Effector CD4-positive, alpha-beta T cell (primary cell): Measurements from ENCODE around the gene DNASE1L1.

Experiments used
- DNase-seq: peaks from one replicate; pipeline ENCODE4 v3.0.0-alpha.2; 2020

Gene DNASE1L1

GRCh38 chrX:154365997-154366665 lies 42.9 kb downstream of the DNASE1L1 start:
- DNase-seq: no peak

GRCh38 chrX:154365052-154365600 lies 43.9 kb downstream of the DNASE1L1 start:
- DNase-seq: no peak

GRCh38 chrX:154363706-154364439 lies 45.2 kb downstream of the DNASE1L1 start:
- no peak for DNase-seq

- DNase-seq: no peak
Observed at GRCh38 chrX:154362085-154362742, 46.8 kb downstream of the DNASE1L1 start.

- no peak for DNase-seq
Observed at GRCh38 chrX:154360155-154360713, 48.8 kb downstream of the DNASE1L1 start.

- DNase-seq: no peak
Observed at GRCh38 chrX:154359362-154360154, 49.5 kb downstream of the DNASE1L1 start.

- DNase-seq: no peak
Observed at GRCh38 chrX:154358829-154359228, 50.2 kb downstream of the DNASE1L1 start.

GRCh38 chrX:154358011-154358410 lies 51.0 kb downstream of the DNASE1L1 start:
- no peak for DNase-seq

- no peak for DNase-seq
Observed at GRCh38 chrX:154357205-154357604, 51.8 kb downstream of the DNASE1L1 start.

- DNase-seq: no peak
Observed at GRCh38 chrX:154356596-154356995, 52.5 kb downstream of the DNASE1L1 start.

GRCh38 chrX:154355776-154356140 lies 53.3 kb downstream of the DNASE1L1 start:
- no peak for DNase-seq

- peak; percentile 1 for DNase-seq
Observed at GRCh38 chrX:154355094-154355775, 53.8 kb downstream of the DNASE1L1 start.

- no peak for DNase-seq
Observed at GRCh38 chrX:154354516-154354915, 54.5 kb downstream of the DNASE1L1 start.

- peak; percentile 1 for DNase-seq
Observed at GRCh38 chrX:154354013-154354412, 55.0 kb downstream of the DNASE1L1 start.

- no peak for DNase-seq
Observed at GRCh38 chrX:154353172-154353843, 55.7 kb downstream of the DNASE1L1 start.

- no peak for DNase-seq
Observed at GRCh38 chrX:154352466-154352865, 56.6 kb downstream of the DNASE1L1 start.

GRCh38 chrX:154352012-154352401 lies 57.0 kb downstream of the DNASE1L1 start:
- DNase-seq: no peak
